ENCODE results near the gene EMX1.

Gene EMX1

GRCh38 chr2:72917138-72917876, at the start of gene EMX1:
EMX1 (plus strand) TSS chr2:72917519; CDS start chr2:72917853, 334 bp downstream.
- DNase-seq (ENCODE audit: extremely low spot score, insufficient read length, low read depth), result peak; percentile 52
- no peak for FAIRE-seq

- no peak for FAIRE-seq
Measured at GRCh38 chr2:72871060-72871459, 46.3 kb upstream of the EMX1 start.

GRCh38 chr2:72871880-72872279, 45.4 kb upstream of the EMX1 start:
- no peak for DNase-seq (ENCODE audit: extremely low spot score, insufficient read length, low read depth)
- no peak for FAIRE-seq

More at GRCh38 chr2:72871060-72871459, 46.3 kb upstream of the EMX1 start:
- DNase-seq (ENCODE audit: extremely low spot score, insufficient read length, low read depth), result no peak

GRCh38 chr2:72883356-72883962, 33.9 kb upstream of the EMX1 start:
- FAIRE-seq (no peak), DNase-seq (ENCODE audit: extremely low spot score, insufficient read length, low read depth) (no peak)

GRCh38 chr2:72886505-72887031, 30.8 kb upstream of the EMX1 start:
- no peak for DNase-seq (ENCODE audit: extremely low spot score, insufficient read length, low read depth)
- no peak for FAIRE-seq

- FAIRE-seq, result no peak
- no peak for DNase-seq (ENCODE audit: extremely low spot score, insufficient read length, low read depth)
Measured at GRCh38 chr2:72887032-72887739, 30.1 kb upstream of the EMX1 start, which contains the start of gene SPR. SPR (plus strand) TSS chr2:72887408; CDS start chr2:72887433, 25 bp downstream.

- DNase-seq (ENCODE audit: extremely low spot score, insufficient read length, low read depth) (no peak), FAIRE-seq (peak; percentile 73)
Measured at GRCh38 chr2:72887740-72888437, 29.4 kb upstream of the EMX1 start.

- no peak for FAIRE-seq
- DNase-seq (ENCODE audit: extremely low spot score, insufficient read length, low read depth), result no peak
Measured at GRCh38 chr2:72888438-72889202, 28.7 kb upstream of the EMX1 start.

GRCh38 chr2:72889991-72890390, 27.3 kb upstream of the EMX1 start:
- DNase-seq (ENCODE audit: extremely low spot score, insufficient read length, low read depth) (no peak), FAIRE-seq (no peak)

GRCh38 chr2:72891091-72891818, 26.1 kb upstream of the EMX1 start:
- FAIRE-seq, result no peak
- no peak for DNase-seq (ENCODE audit: extremely low spot score, insufficient read length, low read depth)

GRCh38 chr2:72892506-72893173, 24.7 kb upstream of the EMX1 start:
- FAIRE-seq (peak; percentile 65), DNase-seq (ENCODE audit: extremely low spot score, insufficient read length, low read depth) (no peak)

GRCh38 chr2:72893594-72894319, 23.6 kb upstream of the EMX1 start:
- DNase-seq (ENCODE audit: extremely low spot score, insufficient read length, low read depth) (no peak), FAIRE-seq (peak; percentile 83)

- DNase-seq (ENCODE audit: extremely low spot score, insufficient read length, low read depth), result no peak
- FAIRE-seq, result no peak
Measured at GRCh38 chr2:72894514-72894913, 22.8 kb upstream of the EMX1 start.

- DNase-seq (ENCODE audit: extremely low spot score, insufficient read length, low read depth) (no peak), FAIRE-seq (no peak)
Measured at GRCh38 chr2:72895154-72895553, 22.2 kb upstream of the EMX1 start.

GRCh38 chr2:72895759-72896281, 21.5 kb upstream of the EMX1 start:
- DNase-seq (ENCODE audit: extremely low spot score, insufficient read length, low read depth) (no peak), FAIRE-seq (no peak)

- DNase-seq (ENCODE audit: extremely low spot score, insufficient read length, low read depth), result no peak
- no peak for FAIRE-seq
Measured at GRCh38 chr2:72896446-72896845, 20.9 kb upstream of the EMX1 start.

GRCh38 chr2:72897785-72898584, 19.3 kb upstream of the EMX1 start:
- FAIRE-seq (no peak), DNase-seq (ENCODE audit: extremely low spot score, insufficient read length, low read depth) (no peak)

All from GM18507 (cell line).